Transverse colon (tissue), 4 donors: Measurements from ENCODE around the gene PRSS48.

ENCODE experiments used
- CTCF ChIP-seq, 5 experiments: fragments of 200-600 bp in 3 of 5; fragments of 450-650 bp in 2 of 5; sonication (generic) in 3 of 5; IDR thresholded peaks; 1 replicate in 2 of 5; 2 replicates in 3 of 5; pipeline ENCODE4 v1.5.1; 2016 to 2017; ENCODE audit warnings: antibody characterized with exemption in 5 of 5, inconsistent platforms in 3 of 5, mild to moderate bottlenecking in 2 of 5, moderate library complexity in 1 of 5
- POLR2AphosphoS5 ChIP-seq, 3 donors: sonication (generic); formaldehyde crosslinking; IDR thresholded peaks; one replicate each; pipeline ENCODE4 v1.6.1; 2016; ENCODE audit warnings: antibody characterized with exemption in 3 of 3

GRCh38 chr4:151248519-151248918 lies 28.4 kb upstream of the PRSS48 start:
- TF ChIP-seq CTCF (IDR thresholded peaks at IDR 0.05) = no peak
- TF ChIP-seq POLR2AphosphoS5 (IDR thresholded peaks at IDR 0.05) = no peak
